Stimulated activated CD8-positive, alpha-beta memory T cell treated with anti-CD3 and anti-CD28 coated beads, Interleukin-15, amount 100 ng/mL, for 24 hours (primary cell): ENCODE data around the gene RAMP2.
A peak's percentile ranks its signal among the peaks of the same experiment; 100 is the strongest.
"Not testable (repeated sequence)": the region's sequence is repeated elsewhere in the genome, so short reads cannot be mapped to it uniquely, and the experiment has no call there.

Experiments used
- DNase-seq: peaks from one replicate; pipeline ENCODE4 v3.0.0-alpha.2; 2020; ENCODE audit warnings: low read depth

RAMP2 gene

GRCh38 chr17:42769964-42770363 lies 8.9 kb downstream of the RAMP2 start:
- not testable (repeated sequence) for DNase-seq

- DNase-seq = no peak
Observed at GRCh38 chr17:42772945-42773289, 11.9 kb downstream of the RAMP2 start.

DNA sequence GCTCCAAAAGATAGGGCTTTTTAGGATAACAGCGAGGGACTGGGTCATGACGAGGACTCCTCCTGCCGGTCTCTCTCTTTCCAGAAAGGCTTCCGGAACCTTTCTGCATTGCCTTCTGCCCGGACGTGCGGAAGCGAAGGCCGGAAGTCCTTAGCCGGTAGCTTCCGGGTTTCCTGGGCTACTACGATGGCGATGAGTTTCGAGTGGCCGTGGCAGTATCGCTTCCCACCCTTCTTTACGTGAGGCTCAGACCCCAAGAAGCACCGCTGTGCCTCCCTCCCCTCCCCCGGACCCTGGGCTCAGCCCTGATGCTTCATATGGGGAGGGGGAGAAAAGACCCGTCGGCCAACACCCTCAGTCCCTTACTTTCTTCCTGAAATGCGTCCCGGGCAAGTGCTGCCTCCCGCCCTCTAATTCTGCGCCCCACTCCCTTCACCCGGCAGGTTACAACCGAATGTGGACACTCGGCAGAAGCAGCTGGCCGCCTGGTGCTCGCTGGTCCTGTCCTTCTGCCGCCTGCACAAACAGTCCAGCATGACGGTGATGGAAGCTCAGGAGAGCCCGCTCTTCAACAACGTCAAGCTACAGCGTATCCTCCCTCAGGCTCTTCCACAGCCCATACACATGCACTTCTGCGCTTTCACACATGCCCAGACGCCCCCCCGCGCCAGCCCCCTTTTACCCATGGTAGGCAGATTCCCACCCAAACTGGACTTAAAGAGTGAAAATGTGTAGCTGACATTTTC lies 12.4 kb downstream of the RAMP2 start, which contains the start of gene VPS25:
VPS25 (plus strand) TSS at position 160 of the 746 bp plus-strand sequence; CDS start at position 187, 27 bp downstream.
- DNase-seq = peak; percentile 47

- no peak for DNase-seq
Observed at GRCh38 chr17:42774066-42774745, 13.2 kb downstream of the RAMP2 start.

DNA sequence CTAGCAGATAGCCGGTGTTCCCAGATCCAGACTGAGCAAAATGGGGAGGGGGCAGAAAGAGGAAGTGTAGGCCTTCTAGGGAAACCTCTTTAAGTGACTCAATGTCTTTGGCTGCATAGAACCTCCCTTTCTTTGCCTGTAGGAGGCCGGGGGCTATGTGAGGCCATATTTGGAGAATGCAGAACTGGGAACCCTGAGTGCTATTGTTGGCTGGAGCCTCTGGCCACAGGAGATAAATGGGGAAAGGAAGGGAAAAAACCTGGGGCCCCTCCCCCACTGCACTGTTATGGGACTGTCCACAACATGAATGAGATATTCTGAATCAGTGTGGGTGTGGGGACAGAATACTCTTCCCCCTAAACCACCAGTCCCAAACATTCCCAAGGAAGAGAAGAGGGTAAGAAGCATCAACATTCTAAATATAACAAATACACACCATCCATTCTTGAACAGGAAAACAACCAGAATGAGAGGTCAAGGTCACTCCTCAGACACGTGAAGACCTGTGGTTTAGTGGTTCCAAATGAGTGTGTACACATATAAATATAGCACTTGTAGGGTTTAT lies 14.6 kb downstream of the RAMP2 start:
- no peak for DNase-seq

GRCh38 chr17:42778570-42778969 lies 17.5 kb downstream of the RAMP2 start:
- no peak for DNase-seq

DNA sequence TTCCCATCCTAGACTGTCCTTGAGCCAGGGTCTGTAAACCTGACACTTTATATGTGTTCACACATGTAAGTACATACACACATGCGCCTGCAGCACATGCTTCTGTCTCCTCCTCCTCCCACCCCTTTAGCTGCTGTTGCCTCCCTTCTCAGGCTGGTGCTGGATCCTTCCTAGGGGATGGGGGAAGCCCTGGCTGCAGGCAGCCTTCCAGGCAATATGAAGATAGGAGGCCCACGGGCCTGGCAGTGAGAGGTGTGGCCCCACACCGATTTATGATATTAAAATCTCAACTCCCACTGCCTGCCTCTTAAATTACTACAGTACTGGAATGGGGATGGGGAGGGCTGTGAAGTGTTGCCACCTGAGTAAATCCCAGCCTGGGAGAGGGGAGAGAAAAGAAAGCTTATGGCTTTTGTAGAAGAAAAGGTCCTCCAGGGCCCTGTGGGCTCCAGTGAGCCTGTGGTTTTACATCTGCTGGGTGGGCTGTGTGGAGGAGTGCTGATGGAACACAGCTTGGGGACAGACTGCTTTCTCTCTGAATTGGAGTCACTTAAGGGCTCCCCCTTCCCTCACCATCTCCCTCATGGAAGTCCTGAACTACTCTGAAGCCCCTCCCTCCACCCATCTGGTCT lies 18.4 kb downstream of the RAMP2 start:
- DNase-seq = no peak

DNA sequence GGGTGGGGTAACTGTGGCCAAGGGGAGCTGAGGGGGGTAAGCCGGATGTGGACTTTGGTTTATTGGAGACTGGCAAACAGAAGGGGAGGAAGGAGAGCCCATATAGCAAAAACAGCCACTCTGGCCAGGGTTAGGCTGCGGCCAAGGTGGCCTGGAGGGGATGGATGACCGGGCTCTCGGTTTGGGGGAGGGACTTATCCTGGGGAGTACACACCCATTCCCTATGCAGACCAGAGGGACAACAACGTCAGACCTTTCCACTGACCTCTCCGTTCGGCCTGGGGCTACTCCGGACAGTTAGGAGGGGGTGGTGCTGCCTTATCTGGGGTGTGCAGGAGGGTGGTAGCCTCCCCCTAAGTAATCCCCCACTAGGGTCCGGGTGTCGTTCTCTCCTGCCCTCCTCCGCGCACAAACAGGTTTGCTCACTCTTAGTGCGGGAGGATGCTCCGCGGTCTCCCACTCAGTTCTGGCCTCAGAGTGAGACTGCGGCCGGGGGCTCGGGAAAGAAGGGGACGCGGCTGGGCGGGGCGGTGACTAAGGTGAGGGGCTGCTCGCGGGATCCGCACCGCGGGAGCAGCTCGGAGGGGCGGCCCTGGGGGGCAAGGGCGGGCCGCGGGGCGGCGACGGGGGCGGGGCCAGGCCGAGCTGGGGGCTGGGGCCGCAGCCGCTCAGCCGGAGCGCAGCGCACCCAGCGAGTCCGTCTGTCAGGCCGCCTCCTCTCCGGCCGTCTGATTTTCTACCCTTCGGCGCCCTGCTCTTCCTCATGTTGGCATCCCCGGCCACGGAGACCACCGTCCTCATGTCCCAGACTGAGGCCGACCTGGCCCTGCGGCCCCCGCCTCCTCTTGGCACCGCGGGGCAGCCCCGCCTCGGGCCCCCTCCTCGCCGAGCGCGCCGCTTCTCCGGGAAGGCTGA lies 19.2 kb downstream of the RAMP2 start, which contains the start of gene WNK4:
WNK4 (plus strand) TSS at position 675 of the 915 bp plus-strand sequence; CDS start at position 764, 89 bp downstream.
- no peak for DNase-seq

GRCh38 chr17:42780851-42781638 lies 20.0 kb downstream of the RAMP2 start:
- DNase-seq = no peak

DNA sequence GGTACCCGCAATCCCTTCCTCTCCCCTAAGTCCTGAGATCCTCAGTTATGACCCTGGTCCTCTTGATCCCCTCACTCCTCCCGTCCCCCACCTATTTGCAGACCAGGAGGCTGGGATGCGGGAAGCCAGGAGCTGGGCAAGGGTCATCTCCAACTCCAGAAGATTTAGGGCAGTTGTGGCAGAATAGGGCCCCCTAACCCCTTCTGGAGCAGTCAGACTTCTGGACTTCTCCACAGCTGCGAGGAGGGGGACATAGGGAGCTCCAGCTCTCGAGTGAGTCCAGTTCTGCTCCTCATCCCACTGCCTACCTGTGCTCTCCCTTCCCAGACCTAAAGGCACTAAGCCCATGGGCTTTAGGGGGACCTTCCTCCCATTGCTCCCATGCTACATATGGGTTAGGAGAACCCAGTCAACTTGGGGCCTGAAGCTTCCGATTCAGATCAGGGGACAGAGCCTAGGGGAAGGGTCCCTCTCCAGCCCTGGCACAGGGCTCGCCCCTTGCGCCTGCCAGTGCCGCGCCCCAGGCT lies 20.7 kb downstream of the RAMP2 start:
- DNase-seq = no peak

- no peak for DNase-seq
Observed at GRCh38 chr17:42782166-42783061, 21.4 kb downstream of the RAMP2 start.

- DNase-seq = no peak
Observed at GRCh38 chr17:42783062-42783790, 22.2 kb downstream of the RAMP2 start.

- no peak for DNase-seq
Observed at GRCh38 chr17:42783791-42784138, 22.7 kb downstream of the RAMP2 start.

DNA sequence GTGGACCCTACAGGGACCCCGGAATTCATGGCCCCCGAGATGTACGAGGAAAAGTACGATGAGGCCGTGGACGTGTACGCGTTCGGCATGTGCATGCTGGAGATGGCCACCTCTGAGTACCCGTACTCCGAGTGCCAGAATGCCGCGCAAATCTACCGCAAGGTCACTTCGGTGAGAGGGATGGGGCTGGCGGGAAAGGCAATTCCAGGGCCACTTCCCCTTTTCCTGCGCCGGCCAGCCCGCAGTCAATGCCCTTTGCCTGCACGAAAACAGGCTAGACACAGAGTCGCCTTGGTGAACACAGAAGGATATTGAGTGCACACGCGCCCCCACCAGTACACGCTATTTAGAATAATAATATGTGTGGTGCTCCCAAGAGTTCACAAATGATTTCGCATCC lies 23.4 kb downstream of the RAMP2 start:
- DNase-seq = no peak

DNA sequence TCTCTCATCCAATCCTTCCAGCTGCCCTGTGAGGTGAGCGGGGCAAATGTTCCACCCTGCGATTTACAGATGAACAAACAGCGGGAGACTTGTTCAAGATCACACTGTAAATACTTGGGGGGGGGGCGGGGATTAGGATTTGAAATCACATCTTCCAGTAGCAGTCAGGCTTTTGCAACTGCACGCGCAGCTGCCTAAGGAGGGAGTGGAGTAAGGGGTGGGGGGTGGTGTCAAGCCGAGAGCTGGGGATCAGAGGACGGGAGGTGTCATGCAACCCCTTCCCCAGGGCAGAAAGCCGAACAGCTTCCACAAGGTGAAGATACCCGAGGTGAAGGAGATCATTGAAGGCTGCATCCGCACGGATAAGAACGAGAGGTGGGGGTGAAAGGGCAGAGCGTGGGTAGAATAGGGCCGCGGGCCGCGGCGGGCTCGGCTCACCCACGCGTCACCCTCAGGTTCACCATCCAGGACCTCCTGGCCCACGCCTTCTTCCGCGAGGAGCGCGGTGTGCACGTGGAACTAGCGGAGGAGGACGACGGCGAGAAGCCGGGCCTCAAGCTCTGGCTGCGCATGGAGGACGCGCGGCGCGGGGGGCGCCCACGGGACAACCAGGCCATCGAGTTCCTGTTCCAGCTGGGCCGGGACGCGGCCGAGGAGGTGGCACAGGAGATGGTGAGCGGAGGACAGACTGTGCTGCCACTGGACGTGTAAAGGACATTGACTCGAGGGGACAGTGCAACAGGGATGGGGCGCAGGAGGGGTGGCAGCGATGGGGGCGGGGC lies 24.0 kb downstream of the RAMP2 start:
- DNase-seq = no peak

DNA sequence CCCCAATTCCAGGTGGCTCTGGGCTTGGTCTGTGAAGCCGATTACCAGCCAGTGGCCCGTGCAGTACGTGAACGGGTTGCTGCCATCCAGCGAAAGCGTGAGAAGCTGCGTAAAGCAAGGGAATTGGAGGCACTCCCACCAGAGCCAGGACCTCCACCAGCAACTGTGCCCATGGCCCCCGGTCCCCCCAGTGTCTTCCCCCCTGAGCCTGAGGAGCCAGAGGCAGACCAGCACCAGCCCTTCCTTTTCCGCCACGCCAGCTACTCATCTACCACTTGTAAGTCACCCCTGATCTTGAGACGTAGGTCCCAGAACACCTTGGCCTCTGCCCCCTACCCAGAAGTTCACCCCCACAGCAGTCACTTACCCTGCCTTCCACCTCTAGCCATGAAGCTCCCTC lies 26.2 kb downstream of the RAMP2 start:
- no peak for DNase-seq

GRCh38 chr17:42791948-42792347 lies 30.9 kb downstream of the RAMP2 start:
- DNase-seq = no peak

DNA sequence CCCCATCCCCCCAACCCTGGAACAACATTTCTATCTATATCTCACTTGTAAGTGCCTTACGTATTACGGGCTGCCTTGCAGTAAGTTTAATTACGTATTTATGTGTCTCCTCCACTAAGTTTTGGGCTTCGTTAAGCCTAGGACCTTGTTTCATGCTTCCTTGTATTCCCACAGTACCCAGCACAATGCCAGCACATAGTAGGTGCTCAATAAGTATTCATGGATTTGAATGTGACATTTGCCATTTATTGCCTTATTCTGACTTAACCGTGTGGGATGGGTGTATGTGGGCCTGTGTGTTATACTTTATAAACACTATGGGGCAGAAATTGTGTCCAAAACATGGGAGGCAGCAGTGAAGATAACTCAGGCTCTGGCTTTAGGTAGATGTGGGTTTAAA lies 31.5 kb downstream of the RAMP2 start:
- no peak for DNase-seq
